GM19455 (cell line): ENCODE results near the gene L3HYPDH.

Experiments
- ATAC-seq: cut with Tn5 transposase; IDR thresholded peaks from one replicate; pipeline ENCODE4 v1.9.1; 2021; ENCODE audit not compliant: unreplicated experiment

Gene L3HYPDH

GRCh38 chr14:59483819-59484638 lies at the start of gene L3HYPDH, which contains the start of gene JKAMP:
Gene L3HYPDH (minus strand): TSS chr14:59484408. CDS start chr14:59484316, 92 bp downstream.
Gene JKAMP (plus strand): TSS chr14:59484517. CDS start chr14:59484590, 73 bp downstream.
- peak; percentile 91 for ATAC-seq

DNA sequence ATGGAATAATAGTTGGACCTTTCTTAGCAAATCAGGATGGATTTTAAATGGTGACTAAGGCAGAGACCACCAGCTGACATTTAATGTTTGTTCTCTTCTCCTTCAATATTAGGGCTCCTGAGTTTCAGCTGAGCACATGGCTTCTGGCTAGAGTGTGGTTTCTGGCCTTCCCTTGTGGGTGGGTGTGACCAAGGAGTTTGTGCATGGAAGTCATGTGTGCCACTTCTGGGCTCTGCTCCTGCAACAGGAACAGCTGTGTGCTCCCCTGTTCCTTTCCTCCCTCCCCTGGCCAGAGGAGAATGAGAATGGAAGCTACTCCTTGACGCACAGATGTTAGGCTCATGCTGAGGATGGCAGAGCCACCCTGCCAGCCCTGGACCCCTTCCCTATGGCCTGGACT lies 48.2 kb upstream of the L3HYPDH start:
- no peak for ATAC-seq

DNA sequence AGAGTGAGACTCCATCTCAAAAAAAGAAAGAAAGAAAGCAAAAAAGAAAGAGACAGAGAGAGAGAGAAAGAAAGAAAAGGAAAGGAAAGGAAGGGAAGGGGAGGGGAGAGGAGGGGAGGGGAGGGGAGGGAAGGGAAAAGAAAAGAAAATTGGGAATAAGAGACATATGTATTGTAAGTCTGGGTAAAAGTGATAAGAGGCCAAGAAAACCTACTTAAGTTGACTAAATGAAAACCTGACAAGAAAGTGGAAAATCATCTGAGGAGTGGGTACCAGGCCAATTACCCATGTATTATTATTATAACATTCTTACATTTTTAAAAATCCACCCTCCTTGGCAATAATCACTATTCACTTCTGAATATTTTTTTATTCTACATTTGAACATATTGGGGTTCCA lies 46.1 kb upstream of the L3HYPDH start:
- no peak for ATAC-seq

DNA sequence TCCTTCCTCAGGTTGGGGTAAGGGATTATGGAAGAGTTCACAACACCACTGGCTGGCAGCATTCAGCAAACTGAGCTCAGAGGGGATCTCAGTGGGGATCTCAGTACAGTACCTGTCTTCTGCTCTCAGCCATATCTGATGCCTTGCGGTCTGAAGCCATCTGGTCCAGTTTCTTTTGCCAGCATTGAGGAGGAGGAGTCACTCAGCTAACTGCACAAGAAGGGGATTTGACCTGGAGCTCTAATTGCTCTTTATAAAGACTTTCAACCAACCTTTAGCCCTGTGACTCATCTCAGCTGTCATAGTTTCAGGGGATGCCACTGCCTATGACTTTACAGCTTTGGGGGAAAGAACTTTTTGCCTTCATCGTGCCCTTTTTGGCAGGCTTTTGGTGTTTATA lies 45.0 kb upstream of the L3HYPDH start:
- no peak for ATAC-seq

- ATAC-seq, result no peak
Observed at GRCh38 chr14:59520224-59520623, 36.0 kb upstream of the L3HYPDH start.

- ATAC-seq, result no peak
Observed at GRCh38 chr14:59511916-59512575, 27.8 kb upstream of the L3HYPDH start.

GRCh38 chr14:59510966-59511365 lies 26.8 kb upstream of the L3HYPDH start:
- ATAC-seq, result no peak

GRCh38 chr14:59510001-59510400 lies 25.8 kb upstream of the L3HYPDH start:
- no peak for ATAC-seq

DNA sequence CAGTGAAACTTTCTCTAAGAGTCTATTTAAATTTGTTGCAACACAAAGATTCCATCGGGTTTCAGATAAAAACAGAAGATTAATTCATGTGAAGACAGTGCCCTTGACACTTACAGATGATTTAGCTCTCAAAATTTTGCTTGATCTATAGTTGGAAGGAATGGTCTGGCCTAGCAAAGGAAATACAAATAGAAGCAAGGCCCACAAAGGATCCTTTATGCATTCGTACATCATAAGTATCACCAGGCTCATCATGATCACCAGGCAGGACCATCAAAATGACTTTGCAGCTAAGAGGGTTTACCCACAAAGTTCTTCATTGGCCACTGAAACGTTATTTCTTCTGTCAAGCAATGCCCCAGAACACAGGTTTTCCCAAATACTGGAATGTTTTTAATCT lies 24.9 kb upstream of the L3HYPDH start:
- no peak for ATAC-seq

DNA sequence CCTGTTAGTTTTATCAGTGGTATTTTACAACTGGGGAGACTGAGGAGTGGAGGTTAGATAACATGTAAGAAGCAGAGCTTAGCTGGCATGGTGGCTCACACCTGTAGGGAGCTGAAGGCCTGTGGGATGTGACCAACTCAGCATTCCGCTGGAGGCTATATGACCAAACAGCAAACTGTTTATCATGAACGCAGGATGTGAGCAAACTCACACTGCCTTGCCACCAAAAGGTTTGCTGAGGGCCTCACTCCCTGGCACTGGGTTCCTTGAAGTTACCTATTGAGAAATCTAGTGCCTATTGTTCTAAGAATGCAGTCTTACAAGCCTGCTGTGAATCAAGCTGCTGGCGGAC lies 23.5 kb upstream of the L3HYPDH start:
- ATAC-seq, result peak; percentile 14

- ATAC-seq, result peak; percentile 81
Observed at GRCh38 chr14:59507063-59507751, 23.0 kb upstream of the L3HYPDH start.

DNA sequence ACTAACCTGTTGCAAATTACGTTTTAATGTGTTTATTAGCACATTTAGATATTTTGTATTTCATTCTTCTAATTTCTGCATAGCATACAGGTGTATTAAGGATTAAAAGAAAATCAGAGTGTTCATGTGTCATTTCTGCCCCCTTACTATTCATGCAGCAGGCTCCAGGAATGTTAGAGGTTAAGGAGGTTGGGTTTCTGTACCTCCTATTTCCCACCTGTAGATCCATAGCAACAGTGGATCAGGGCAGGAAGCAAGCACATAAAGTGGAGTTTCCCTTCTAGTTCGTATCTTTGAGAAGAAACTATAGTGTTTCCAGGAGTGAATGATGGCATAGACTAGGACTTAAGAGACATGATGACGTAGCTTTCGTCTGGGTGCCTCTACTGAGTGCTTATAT lies 19.0 kb upstream of the L3HYPDH start:
- ATAC-seq, result no peak

GRCh38 chr14:59500732-59501131 lies 16.5 kb upstream of the L3HYPDH start:
- ATAC-seq, result no peak

DNA sequence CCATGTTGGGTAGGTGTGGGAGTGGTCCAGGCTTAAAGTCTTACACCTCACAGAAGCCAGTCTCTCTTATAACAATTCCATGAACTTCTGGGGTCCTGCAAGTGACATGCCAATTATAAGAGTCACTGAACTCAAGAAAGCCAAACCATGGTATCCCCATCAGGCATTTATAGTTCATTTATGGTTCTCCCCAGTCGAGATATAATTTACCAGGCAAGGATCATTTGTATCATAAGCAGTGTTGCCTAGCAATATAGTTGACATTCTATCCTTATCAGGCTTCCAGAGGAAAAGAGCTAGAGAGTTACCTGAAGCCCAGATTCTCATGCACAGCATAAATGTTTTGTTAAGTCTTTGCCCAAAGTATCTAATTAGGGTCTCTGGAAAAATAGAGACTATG lies 8.2 kb upstream of the L3HYPDH start:
- ATAC-seq, result no peak

DNA sequence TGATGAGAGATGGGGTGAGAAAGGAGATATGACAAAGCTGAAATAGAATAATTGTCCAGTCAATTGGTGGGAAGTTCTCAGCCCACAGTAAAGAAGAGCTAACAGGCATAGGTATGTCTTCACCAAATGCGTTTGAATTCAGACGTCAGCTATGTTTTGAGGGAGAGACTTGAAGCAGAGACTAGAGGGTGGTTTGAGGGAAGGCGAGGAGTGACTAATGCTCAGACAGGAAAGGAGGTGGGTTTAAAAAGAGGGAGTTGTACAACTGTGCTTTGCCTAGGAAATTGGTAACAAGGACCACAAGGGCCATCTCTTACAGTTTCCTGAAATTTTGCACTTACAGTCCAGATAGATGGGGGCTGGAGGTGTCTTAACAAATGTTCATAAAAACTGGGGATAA lies 6.5 kb upstream of the L3HYPDH start:
- ATAC-seq, result no peak

DNA sequence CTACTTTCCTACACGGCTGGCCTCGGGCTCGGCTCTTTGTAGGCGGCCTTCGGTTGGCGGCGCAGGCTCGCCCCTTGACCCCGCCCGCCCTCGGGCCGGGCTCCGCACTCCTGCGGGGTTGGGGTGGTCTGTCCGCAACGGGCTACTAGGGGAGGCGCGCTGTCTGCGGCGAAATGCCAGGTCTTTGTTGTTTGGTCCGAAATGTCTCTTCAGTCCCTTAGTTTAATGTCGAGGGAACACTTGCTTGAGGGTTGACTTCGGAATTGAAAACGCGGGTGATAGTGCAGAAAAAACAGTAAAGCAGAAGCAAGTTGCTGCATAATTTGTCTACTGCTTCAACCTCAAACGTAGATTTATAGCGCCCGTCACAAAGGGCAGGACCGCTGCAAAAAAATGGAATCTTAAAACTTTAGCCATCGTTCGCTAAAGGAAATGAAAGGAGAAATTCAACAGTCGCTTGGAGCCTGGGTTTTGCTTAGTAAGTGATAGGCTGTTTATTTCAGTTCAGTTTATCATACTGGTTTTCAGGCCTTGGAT lies 499 bp upstream of the L3HYPDH start:
- peak; percentile 54 for ATAC-seq

GRCh38 chr14:59483363-59483762 lies 845 bp downstream of the L3HYPDH start:
- no peak for ATAC-seq

GRCh38 chr14:59482541-59483331 lies 1.5 kb downstream of the L3HYPDH start:
- ATAC-seq, result no peak

- no peak for ATAC-seq
Observed at GRCh38 chr14:59481871-59482540, 2.2 kb downstream of the L3HYPDH start.

- no peak for ATAC-seq
Observed at GRCh38 chr14:59481407-59481806, 2.8 kb downstream of the L3HYPDH start.
